K562 (cell line): ENCODE results near the gene HELZ.
"Not testable (repeated sequence)": the region's sequence is repeated elsewhere in the genome, so short reads cannot be mapped to it uniquely, and the experiment has no call there.

ENCODE experiments used
- CAMTA2 ChIP-seq: fragments of 250-450 bp; sonication (Bioruptor Pico); conservative IDR thresholded peaks from 2 replicates; pipeline ENCODE4 v1.5.1; 2022
- CHD4 ChIP-seq: fragments of 200-600 bp; sonication (generic); IDR thresholded peaks from 3 replicates; pipeline ENCODE4 v1.6.1; 2012; ENCODE audit warnings: low read depth, mild to moderate bottlenecking, mixed read lengths, low read length, inconsistent platforms; ENCODE audit not compliant: insufficient read depth, insufficient replicate concordance, poor library complexity, severe bottlenecking
- EP300 ChIP-seq: IDR thresholded peaks from 2 replicates; pipeline ENCODE4 v1.6.1; 2012; ENCODE audit warnings: low read length, improper control_type of control experiment
- RBM15 ChIP-seq: fragments of 200-400 bp; formaldehyde crosslinking; IDR thresholded peaks from 2 replicates; pipeline ENCODE4 v1.6.1; 2018; ENCODE audit warnings: mild to moderate bottlenecking, low read length, moderate library complexity; ENCODE audit not compliant: insufficient read depth
- ZNF217 ChIP-seq: sonication (generic); formaldehyde crosslinking; IDR thresholded peaks from 2 replicates; pipeline ENCODE4 v1.8.0; 2022; ENCODE audit warnings: mild to moderate bottlenecking, missing genetic modification reagents
- TF ChIP-seq, protein P1 (sequence below): fragments of 250-450 bp; sonication (Bioruptor Pico); IDR thresholded peaks from 2 replicates; pipeline ENCODE4 v1.4.0; 2020; ENCODE audit warnings: mild to moderate bottlenecking, moderate library complexity
- TF ChIP-seq, protein P2 (sequence below): sonication (generic); formaldehyde crosslinking; IDR thresholded peaks from 2 replicates; pipeline ENCODE4 v1.8.1; 2023; ENCODE audit warnings: mild to moderate bottlenecking, missing genetic modification reagents, moderate library complexity
- TF ChIP-seq, protein P3 (sequence below), 3 experiments: IDR thresholded peaks in 2 of 3; conservative IDR thresholded peaks in 1 of 3; 2 replicates each; pipeline ENCODE4 v1.5.1; 2011 to 2012; ENCODE audit warnings: low read length in 3 of 3, mild to moderate bottlenecking in 3 of 3, control low read depth in 2 of 3, improper control_type of control experiment in 1 of 3, inconsistent platforms in 1 of 3, low read depth in 1 of 3, mixed read lengths in 1 of 3, moderate library complexity in 1 of 3; ENCODE audit not compliant: insufficient read depth in 2 of 3
- TF ChIP-seq, protein P4 (sequence below), 2 experiments: fragments of 450-650 bp; formaldehyde crosslinking in 1 of 2; IDR thresholded peaks; 2 replicates each; pipeline versions ENCODE4 v1.4.0 to v1.6.1; 2014 to 2020; ENCODE audit warnings: mild to moderate bottlenecking in 2 of 2, borderline replicate concordance in 1 of 2, low read depth in 1 of 2

DNA sequence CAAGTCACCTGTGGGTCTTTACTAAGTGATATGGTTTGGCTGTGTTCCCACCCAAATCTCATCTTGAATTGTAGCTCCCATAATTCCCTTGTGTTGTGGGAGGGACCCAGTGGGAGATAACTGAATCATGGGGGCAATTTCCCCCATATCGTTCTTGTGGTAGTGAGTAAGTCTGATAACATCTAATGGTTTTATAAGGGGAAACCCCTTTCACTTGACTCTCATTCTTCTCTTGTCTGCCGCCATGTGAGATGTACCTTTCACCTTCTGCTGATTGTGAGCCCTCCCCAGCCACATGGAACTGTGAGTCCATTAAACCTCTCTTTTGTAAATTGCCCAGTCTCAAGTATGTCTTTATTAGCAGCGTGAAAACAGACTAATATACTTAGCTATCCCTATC is 48.0 kb downstream of the HELZ start:
- TF ChIP-seq, protein P1, sequence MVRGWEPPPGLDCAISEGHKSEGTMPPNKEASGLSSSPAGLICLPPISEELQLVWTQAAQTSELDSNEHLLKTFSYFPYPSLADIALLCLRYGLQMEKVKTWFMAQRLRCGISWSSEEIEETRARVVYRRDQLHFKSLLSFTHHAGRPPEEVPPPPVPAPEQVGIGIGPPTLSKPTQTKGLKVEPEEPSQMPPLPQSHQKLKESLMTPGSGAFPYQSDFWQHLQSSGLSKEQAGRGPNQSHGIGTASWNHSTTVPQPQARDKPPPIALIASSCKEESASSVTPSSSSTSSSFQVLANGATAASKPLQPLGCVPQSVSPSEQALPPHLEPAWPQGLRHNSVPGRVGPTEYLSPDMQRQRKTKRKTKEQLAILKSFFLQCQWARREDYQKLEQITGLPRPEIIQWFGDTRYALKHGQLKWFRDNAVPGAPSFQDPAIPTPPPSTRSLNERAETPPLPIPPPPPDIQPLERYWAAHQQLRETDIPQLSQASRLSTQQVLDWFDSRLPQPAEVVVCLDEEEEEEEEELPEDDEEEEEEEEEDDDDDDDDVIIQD (CRISPR knock-in tag), result not testable (repeated sequence)
- TF ChIP-seq, protein P2, sequence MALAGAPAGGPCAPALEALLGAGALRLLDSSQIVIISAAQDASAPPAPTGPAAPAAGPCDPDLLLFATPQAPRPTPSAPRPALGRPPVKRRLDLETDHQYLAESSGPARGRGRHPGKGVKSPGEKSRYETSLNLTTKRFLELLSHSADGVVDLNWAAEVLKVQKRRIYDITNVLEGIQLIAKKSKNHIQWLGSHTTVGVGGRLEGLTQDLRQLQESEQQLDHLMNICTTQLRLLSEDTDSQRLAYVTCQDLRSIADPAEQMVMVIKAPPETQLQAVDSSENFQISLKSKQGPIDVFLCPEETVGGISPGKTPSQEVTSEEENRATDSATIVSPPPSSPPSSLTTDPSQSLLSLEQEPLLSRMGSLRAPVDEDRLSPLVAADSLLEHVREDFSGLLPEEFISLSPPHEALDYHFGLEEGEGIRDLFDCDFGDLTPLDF (CRISPR knock-in tag), result not testable (repeated sequence)
- not testable (repeated sequence) for TF ChIP-seq CAMTA2 (CRISPR knock-in tag); RBM15; EP300; CHD4; ZNF217 (CRISPR knock-in tag)
- TF ChIP-seq, protein P3, sequence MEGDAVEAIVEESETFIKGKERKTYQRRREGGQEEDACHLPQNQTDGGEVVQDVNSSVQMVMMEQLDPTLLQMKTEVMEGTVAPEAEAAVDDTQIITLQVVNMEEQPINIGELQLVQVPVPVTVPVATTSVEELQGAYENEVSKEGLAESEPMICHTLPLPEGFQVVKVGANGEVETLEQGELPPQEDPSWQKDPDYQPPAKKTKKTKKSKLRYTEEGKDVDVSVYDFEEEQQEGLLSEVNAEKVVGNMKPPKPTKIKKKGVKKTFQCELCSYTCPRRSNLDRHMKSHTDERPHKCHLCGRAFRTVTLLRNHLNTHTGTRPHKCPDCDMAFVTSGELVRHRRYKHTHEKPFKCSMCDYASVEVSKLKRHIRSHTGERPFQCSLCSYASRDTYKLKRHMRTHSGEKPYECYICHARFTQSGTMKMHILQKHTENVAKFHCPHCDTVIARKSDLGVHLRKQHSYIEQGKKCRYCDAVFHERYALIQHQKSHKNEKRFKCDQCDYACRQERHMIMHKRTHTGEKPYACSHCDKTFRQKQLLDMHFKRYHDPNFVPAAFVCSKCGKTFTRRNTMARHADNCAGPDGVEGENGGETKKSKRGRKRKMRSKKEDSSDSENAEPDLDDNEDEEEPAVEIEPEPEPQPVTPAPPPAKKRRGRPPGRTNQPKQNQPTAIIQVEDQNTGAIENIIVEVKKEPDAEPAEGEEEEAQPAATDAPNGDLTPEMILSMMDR (IDR thresholded peaks at IDR 0.05 in 2 of 3, conservative IDR thresholded peaks at IDR 0.05 in 1 of 3; ENCODE audit: insufficient read depth in 2 of 3, low read depth in 1 of 3, low read length in 3 of 3), result not testable (repeated sequence)
- TF ChIP-seq, protein P4, sequence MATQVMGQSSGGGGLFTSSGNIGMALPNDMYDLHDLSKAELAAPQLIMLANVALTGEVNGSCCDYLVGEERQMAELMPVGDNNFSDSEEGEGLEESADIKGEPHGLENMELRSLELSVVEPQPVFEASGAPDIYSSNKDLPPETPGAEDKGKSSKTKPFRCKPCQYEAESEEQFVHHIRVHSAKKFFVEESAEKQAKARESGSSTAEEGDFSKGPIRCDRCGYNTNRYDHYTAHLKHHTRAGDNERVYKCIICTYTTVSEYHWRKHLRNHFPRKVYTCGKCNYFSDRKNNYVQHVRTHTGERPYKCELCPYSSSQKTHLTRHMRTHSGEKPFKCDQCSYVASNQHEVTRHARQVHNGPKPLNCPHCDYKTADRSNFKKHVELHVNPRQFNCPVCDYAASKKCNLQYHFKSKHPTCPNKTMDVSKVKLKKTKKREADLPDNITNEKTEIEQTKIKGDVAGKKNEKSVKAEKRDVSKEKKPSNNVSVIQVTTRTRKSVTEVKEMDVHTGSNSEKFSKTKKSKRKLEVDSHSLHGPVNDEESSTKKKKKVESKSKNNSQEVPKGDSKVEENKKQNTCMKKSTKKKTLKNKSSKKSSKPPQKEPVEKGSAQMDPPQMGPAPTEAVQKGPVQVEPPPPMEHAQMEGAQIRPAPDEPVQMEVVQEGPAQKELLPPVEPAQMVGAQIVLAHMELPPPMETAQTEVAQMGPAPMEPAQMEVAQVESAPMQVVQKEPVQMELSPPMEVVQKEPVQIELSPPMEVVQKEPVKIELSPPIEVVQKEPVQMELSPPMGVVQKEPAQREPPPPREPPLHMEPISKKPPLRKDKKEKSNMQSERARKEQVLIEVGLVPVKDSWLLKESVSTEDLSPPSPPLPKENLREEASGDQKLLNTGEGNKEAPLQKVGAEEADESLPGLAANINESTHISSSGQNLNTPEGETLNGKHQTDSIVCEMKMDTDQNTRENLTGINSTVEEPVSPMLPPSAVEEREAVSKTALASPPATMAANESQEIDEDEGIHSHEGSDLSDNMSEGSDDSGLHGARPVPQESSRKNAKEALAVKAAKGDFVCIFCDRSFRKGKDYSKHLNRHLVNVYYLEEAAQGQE (IDR thresholded peaks at IDR 0.05; ENCODE audit: borderline replicate concordance), result not testable (repeated sequence)
- TF ChIP-seq, protein P4 (CRISPR knock-in tag; IDR thresholded peaks at IDR 0.05; ENCODE audit: low read depth), result not testable (repeated sequence)
